Lower leg skin (tissue), 3 donors: ENCODE data around the gene SPRED2.

ENCODE experiments used
- CTCF ChIP-seq, 3 donors: fragments of 450-650 bp; IDR thresholded peaks; one replicate each; pipeline ENCODE4 v1.5.1; 2016; ENCODE audit warnings: antibody characterized with exemption in 3 of 3, mild to moderate bottlenecking in 3 of 3, moderate library complexity in 2 of 3
- POLR2A ChIP-seq, 2 donors: fragments of 450-650 bp; IDR thresholded peaks; one replicate each; pipeline ENCODE4 v1.6.1; 2016 to 2017; ENCODE audit warnings: antibody characterized with exemption in 2 of 2, mild to moderate bottlenecking in 1 of 2, moderate library complexity in 1 of 2

- TF ChIP-seq CTCF (IDR thresholded peaks at IDR 0.05) (no peak), POLR2A (IDR thresholded peaks at IDR 0.05) (no peak)
Observed at GRCh38 chr2:65300761-65301711, 131.4 kb downstream of the SPRED2 start.
